ENCODE results near the gene RNF157.
"Not testable (repeated sequence)": the region's sequence is repeated elsewhere in the genome, so short reads cannot be mapped to it uniquely, and the experiment has no call there.

Gene RNF157

GRCh38 chr17:76223802-76224201 lies 16.5 kb downstream of the RNF157 start:
- TF ChIP-seq ZFX (IDR thresholded peaks at IDR 0.05): no peak
- TF ChIP-seq CTCF (conservative IDR thresholded peaks at IDR 0.05): no peak
- H3K27ac ChIP-seq: no peak overlapping the region

- TF ChIP-seq CTCF (conservative IDR thresholded peaks at IDR 0.05) (no peak), ZFX (IDR thresholded peaks at IDR 0.05) (no peak)
- H3K27ac ChIP-seq: no peak overlapping the region
Measured at GRCh38 chr17:76219670-76220383, 20.5 kb downstream of the RNF157 start.

GRCh38 chr17:76217081-76217480 lies 23.2 kb downstream of the RNF157 start:
- no peak for TF ChIP-seq CTCF (conservative IDR thresholded peaks at IDR 0.05)
- no peak for TF ChIP-seq ZFX (IDR thresholded peaks at IDR 0.05)
- H3K27ac ChIP-seq: no peak overlapping the region

GRCh38 chr17:76213491-76213890 lies 26.8 kb downstream of the RNF157 start:
- TF ChIP-seq ZFX (IDR thresholded peaks at IDR 0.05): no peak
- TF ChIP-seq CTCF (conservative IDR thresholded peaks at IDR 0.05): no peak

GRCh38 chr17:76208120-76208519 lies 32.2 kb downstream of the RNF157 start:
- TF ChIP-seq CTCF (conservative IDR thresholded peaks at IDR 0.05) (no peak), ZFX (IDR thresholded peaks at IDR 0.05) (no peak)
- H3K27ac ChIP-seq: no peak overlapping the region

More at GRCh38 chr17:76213491-76213890, 26.8 kb downstream of the RNF157 start:
- H3K27ac ChIP-seq: no peak overlapping the region

- TF ChIP-seq ZFX (IDR thresholded peaks at IDR 0.05) (no peak), CTCF (conservative IDR thresholded peaks at IDR 0.05) (no peak)
- H3K27ac ChIP-seq: no peak overlapping the region
Measured at GRCh38 chr17:76207275-76208059, 32.8 kb downstream of the RNF157 start.

GRCh38 chr17:76205542-76206144 lies 34.6 kb downstream of the RNF157 start:
- H3K27ac ChIP-seq: not testable (repeated sequence)
